HepG2 (cell line): ENCODE measurements around the gene TPPP2. TPM values are rescaled to one million over a fixed set of nuclear protein-coding genes. Genes with fewer than 3 reads are reported as not detected.

Experiments
- CEBPZ ChIP-seq: IDR thresholded peaks from 2 replicates; pipeline ENCODE4 v1.6.1; 2012; ENCODE audit warnings: low read length, improper control_type of control experiment
- ESRRA ChIP-seq: sonication (generic); formaldehyde crosslinking; IDR thresholded peaks from 2 replicates; pipeline ENCODE4 v1.5.1; 2020; ENCODE audit warnings: mild to moderate bottlenecking, low read depth, missing genetic modification reagents
- FOXK2 ChIP-seq: fragments of 450-650 bp; IDR thresholded peaks from 2 replicates; pipeline ENCODE4 v1.6.1; 2016
- GZF1 ChIP-seq: sonication (generic); formaldehyde crosslinking; IDR thresholded peaks from 2 replicates; pipeline ENCODE4 v1.5.1; 2020; ENCODE audit warnings: mild to moderate bottlenecking, missing genetic modification reagents
- IRF1 ChIP-seq: sonication (generic); formaldehyde crosslinking; IDR thresholded peaks from 2 replicates; pipeline ENCODE4 v1.4.0; 2020; ENCODE audit warnings: low read depth, mild to moderate bottlenecking, missing genetic modification reagents
- MTA3 ChIP-seq: sonication (generic); formaldehyde crosslinking; IDR thresholded peaks from 2 replicates; pipeline ENCODE4 v1.4.0; 2020; ENCODE audit warnings: missing genetic modification reagents
- NCOA2 ChIP-seq: sonication (generic); formaldehyde crosslinking; IDR thresholded peaks from 2 replicates; pipeline ENCODE4 v1.8.0; 2022; ENCODE audit warnings: inconsistent platforms
- NFYC ChIP-seq: IDR thresholded peaks from 2 replicates; pipeline ENCODE4 v1.6.1; 2016; ENCODE audit warnings: missing genetic modification reagents, missing compliant biosample characterization
- SMAD9 ChIP-seq: sonication (generic); formaldehyde crosslinking; IDR thresholded peaks from 2 replicates; pipeline ENCODE4 v1.5.1; 2020; ENCODE audit warnings: mild to moderate bottlenecking, missing genetic modification reagents
- SPEN ChIP-seq: sonication (generic); formaldehyde crosslinking; IDR thresholded peaks from 2 replicates; pipeline ENCODE4 v1.5.1; 2020; ENCODE audit warnings: low read depth, mild to moderate bottlenecking, missing genetic modification reagents
- TBX2 ChIP-seq: sonication (generic); formaldehyde crosslinking; IDR thresholded peaks from 2 replicates; pipeline ENCODE4 v1.5.0; 2020; ENCODE audit warnings: missing genetic modification reagents, mild to moderate bottlenecking, borderline replicate concordance
- TOE1 ChIP-seq: sonication (generic); formaldehyde crosslinking; IDR thresholded peaks from 2 replicates; pipeline ENCODE4 v1.4.0; 2020; ENCODE audit warnings: mild to moderate bottlenecking, missing genetic modification reagents
- WIZ ChIP-seq: sonication (generic); formaldehyde crosslinking; IDR thresholded peaks from 2 replicates; pipeline ENCODE4 v1.5.1; 2020; ENCODE audit warnings: mild to moderate bottlenecking, missing genetic modification reagents
- ZMYM3 ChIP-seq: sonication (generic); formaldehyde crosslinking; IDR thresholded peaks from 2 replicates; pipeline ENCODE4 v1.5.1; 2020; ENCODE audit warnings: mild to moderate bottlenecking, missing genetic modification reagents
- ZNF138 ChIP-seq: sonication (generic); formaldehyde crosslinking; IDR thresholded peaks from 2 replicates; pipeline ENCODE4 v1.5.0; 2020; ENCODE audit warnings: mild to moderate bottlenecking, low read depth, missing genetic modification reagents
- ZNF24 ChIP-seq: fragments of 450-650 bp; IDR thresholded peaks from 2 replicates; pipeline ENCODE4 v1.6.1; 2017; ENCODE audit warnings: antibody characterized with exemption, mild to moderate bottlenecking
- ZNF468 ChIP-seq: sonication (generic); formaldehyde crosslinking; IDR thresholded peaks from 2 replicates; pipeline ENCODE4 v1.8.0; 2022; ENCODE audit warnings: mild to moderate bottlenecking, moderate library complexity, missing genetic modification reagents
- ZNF513 ChIP-seq: sonication (generic); formaldehyde crosslinking; conservative IDR thresholded peaks from 2 replicates; pipeline ENCODE4 v1.5.0; 2020; ENCODE audit warnings: missing genetic modification reagents
- ZNF546 ChIP-seq: sonication (generic); formaldehyde crosslinking; conservative IDR thresholded peaks from 2 replicates; pipeline ENCODE4 v1.8.1; 2023; ENCODE audit warnings: mild to moderate bottlenecking, missing genetic modification reagents
- ZNF570 ChIP-seq: sonication (generic); formaldehyde crosslinking; IDR thresholded peaks from 2 replicates; pipeline ENCODE4 v1.4.0; 2020; ENCODE audit warnings: mild to moderate bottlenecking, missing genetic modification reagents, borderline replicate concordance
- ZNF639 ChIP-seq: conservative IDR thresholded peaks from 2 replicates; pipeline ENCODE4 v1.6.1; 2018; ENCODE audit warnings: missing genetic modification reagents
- polyA plus RNA-seq, 8 experiments: library from polyadenylated mRNA; depleted of rRNA in 3 of 8; stranded (reverse) in 7 of 8; unstranded in 1 of 8; fragments of >200 nt; fragmentation: Illumina TruSeq in 4 of 8; extraction: Trizol in 4 of 8; gene quantifications; 2 replicates each; pipeline versions ENCODE4 v1.2.1 to v1.2.3, GENCODE V29; 2011 to 2016; ENCODE audit warnings: low read depth in 4 of 8, missing spikeins in 1 of 8, mixed read lengths in 1 of 8; ENCODE audit not compliant: insufficient read depth in 1 of 8
- total RNA-seq, 5 experiments: library from RNA; depleted of rRNA; stranded (reverse); fragments of >200 nt; fragmentation: Illumina TruSeq; extraction: Trizol; gene quantifications; 2 replicates each; pipeline ENCODE4 v1.2.3, GENCODE V29; 2016; ENCODE audit warnings: low read depth in 1 of 5
- TF ChIP-seq, protein P1 (sequence below): sonication (generic); formaldehyde crosslinking; IDR thresholded peaks from 2 replicates; pipeline ENCODE4 v1.4.0; 2020; ENCODE audit warnings: missing genetic modification reagents, mild to moderate bottlenecking, borderline replicate concordance

The TPPP2 gene
- total and polyA plus RNA-seq, 2 of the 13 experiments (the other 11 are each of a cell fraction or from before 2014, with no cell fraction given), result 0.58 to 4.2 TPM

DNA sequence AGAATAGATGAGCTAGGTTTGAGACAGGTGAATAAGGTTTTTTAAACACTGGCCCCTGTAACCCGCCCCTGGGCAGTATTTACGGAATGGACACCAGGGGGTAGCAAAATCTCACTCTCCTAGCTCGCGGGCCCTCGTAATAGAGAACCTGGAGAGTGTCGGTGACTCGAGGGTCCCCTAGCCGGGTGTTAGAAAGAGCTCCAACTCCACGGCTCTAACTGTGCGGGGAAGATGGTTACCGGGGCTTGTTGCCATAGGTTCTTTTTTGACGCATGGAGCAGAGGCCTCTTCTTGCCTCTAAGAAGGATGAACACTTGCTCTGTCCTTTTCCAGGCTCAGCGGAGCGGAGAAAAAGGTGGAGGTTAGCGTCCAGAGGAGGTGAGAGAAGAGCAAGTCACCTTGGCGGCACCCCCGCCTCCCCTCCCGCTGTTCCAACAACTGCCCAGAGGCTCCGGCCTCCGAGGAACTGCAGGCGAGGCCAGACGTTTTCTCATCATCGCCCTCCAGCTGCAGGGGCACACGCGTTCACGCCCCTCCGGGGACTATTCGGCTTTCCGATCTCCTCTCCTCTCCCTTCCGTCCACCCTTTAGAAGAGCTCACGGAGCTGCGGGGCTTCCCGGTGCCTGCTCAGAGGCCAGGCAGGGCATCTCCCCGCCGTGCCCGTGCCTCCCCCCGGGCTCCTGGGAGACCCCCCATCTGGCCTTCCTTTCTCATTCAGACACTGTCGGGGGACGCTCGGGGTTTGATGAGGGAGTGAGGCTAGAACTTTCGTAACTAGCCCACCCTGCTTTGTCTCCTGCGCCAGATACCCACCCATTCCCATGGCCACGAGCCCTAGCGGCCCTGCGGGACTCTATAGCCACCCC lies 38.7 kb downstream of the TPPP2 start (continued):
- TF ChIP-seq, protein P1, sequence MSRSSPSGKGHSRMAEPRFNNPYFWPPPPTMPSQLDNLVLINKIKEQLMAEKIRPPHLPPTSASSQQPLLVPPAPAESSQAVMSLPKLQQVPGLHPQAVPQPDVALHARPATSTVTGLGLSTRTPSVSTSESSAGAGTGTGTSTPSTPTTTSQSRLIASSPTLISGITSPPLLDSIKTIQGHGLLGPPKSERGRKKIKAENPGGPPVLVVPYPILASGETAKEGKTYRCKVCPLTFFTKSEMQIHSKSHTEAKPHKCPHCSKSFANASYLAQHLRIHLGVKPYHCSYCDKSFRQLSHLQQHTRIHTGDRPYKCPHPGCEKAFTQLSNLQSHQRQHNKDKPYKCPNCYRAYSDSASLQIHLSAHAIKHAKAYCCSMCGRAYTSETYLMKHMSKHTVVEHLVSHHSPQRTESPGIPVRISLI (CRISPR knock-in tag), result no peak; the same call in 1 of the 2 replicates
- no peak for TF ChIP-seq ZNF138 (CRISPR knock-in tag)
- no peak for TF ChIP-seq GZF1
- no peak for TF ChIP-seq TBX2 (CRISPR knock-in tag)
- no peak for TF ChIP-seq WIZ
- TF ChIP-seq SMAD9 (CRISPR knock-in tag), result no peak
- no peak for TF ChIP-seq ZNF570 (CRISPR knock-in tag)
- TF ChIP-seq ESRRA, result no peak
- TF ChIP-seq ZNF546 (CRISPR knock-in tag), result 0 out of 2 replicates have a peak, but pooled peaks have one; percentile 67
- no peak; the same call in 1 of the 2 replicates for TF ChIP-seq SPEN (CRISPR knock-in tag)
- no peak for TF ChIP-seq IRF1 (CRISPR knock-in tag)
- no peak for TF ChIP-seq CEBPZ
- TF ChIP-seq ZNF513 (CRISPR knock-in tag), result no peak
- TF ChIP-seq MTA3 (CRISPR knock-in tag), result no peak
- TF ChIP-seq ZNF468 (CRISPR knock-in tag), result no peak
- no peak for TF ChIP-seq FOXK2
- TF ChIP-seq ZMYM3 (CRISPR knock-in tag), result no peak; the same call in 1 of the 2 replicates
- peak; percentile 44; the same call in 1 of the 2 replicates for TF ChIP-seq NCOA2 (CRISPR knock-in tag)
- no peak for TF ChIP-seq ZNF24
- no peak; the same call in 1 of the 2 replicates for TF ChIP-seq ZNF639 (CRISPR knock-in tag)
- TF ChIP-seq TOE1, result no peak
- TF ChIP-seq NFYC (CRISPR knock-in tag), result no peak
